Choroid plexus epithelial cell (primary cell): ENCODE data around the gene PADI3.

Source experiments
- DNase-seq: peaks from one replicate; pipeline ENCODE4 v3.0.0-alpha.2; 2010; ENCODE audit warnings: low read depth
- H3K4me3 ChIP-seq: 2 replicates; pipeline ENCODE4 v1.5.1; 2011; ENCODE audit warnings: low read depth, mild to moderate bottlenecking, control low read depth, low read length, moderate library complexity
- CTCF ChIP-seq: conservative IDR thresholded peaks from 2 replicates; pipeline ENCODE4 v1.5.1; 2011; ENCODE audit warnings: low read depth, mild to moderate bottlenecking, control low read depth, inconsistent platforms, low read length, moderate library complexity

The PADI3 gene

DNA sequence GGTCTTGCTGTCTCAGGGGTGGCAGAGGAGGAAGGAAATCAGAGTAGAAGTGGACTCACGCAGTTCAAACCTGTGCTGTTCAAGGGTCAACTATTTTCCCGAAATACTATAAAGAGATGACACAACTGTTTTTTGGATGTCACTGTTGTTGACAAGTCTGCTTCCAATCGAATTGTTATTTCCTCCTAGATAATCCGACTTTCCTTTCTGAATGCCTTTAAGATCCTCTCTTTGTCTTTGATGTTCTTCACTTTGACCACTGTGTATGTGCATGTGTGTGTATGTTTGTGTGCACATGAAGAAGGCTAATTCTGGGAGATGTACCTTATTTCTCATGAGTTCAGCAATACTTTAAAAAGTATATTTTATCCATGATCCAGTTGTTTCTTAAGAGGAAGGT, 80.7 kb downstream of the PADI3 start:
- no peak for TF ChIP-seq CTCF
- DNase-seq, result no peak
- H3K4me3 ChIP-seq, result no peak overlapping the region

GRCh38 chr1:17330856-17331255, 82.0 kb downstream of the PADI3 start:
- DNase-seq, result no peak
- TF ChIP-seq CTCF, result no peak
- no peak overlapping the region for H3K4me3 ChIP-seq

DNA sequence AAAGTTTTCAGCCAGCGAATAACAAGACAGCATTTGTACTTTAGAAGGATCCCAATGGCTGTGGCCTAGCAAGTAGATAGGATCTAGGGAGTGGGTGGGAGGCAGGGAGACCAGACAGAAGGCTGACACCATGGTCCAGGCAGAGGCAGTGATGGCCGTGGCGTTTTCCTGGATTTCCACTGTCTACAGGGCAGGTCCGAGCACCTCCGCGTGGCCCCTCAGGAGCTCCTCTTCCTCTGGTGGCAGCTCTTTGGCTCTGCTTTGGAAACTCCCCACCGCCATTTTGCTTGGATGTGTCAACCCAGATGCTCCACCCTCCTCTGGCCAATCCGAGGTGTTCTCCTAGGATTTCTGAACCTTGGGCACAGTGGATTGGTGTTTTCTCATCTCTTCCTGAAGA, 84.2 kb downstream of the PADI3 start:
- DNase-seq, result no peak
- no peak overlapping the region for H3K4me3 ChIP-seq
- TF ChIP-seq CTCF, result no peak
